Coronary artery (tissue), 2 donors: ENCODE measurements around the gene MRPS22.

Experiments used
- DNase-seq: peaks from one replicate; pipeline ENCODE4 v3.0.0-alpha.2; 2017; ENCODE audit warnings: low spot score
- H3K27ac ChIP-seq, 2 donors: fragments of 200-600 bp; sonication (generic); one replicate each; pipeline ENCODE4 v1.5.1; 2016 to 2019
- H3K4me3 ChIP-seq: fragments of 200-600 bp; sonication (generic); 2 replicates; pipeline ENCODE4 v1.5.1; 2016; ENCODE audit warnings: mild to moderate bottlenecking, moderate library complexity
- CTCF ChIP-seq: fragments of 200-600 bp; sonication (generic); IDR thresholded peaks from one replicate; pipeline ENCODE4 v1.5.1; 2019; ENCODE audit warnings: antibody characterized with exemption

MRPS22 gene

GRCh38 chr3:139301183-139301582 is 42.6 kb upstream of the MRPS22 start:
- no peak for DNase-seq
- H3K4me3 ChIP-seq, result no peak overlapping the region
- TF ChIP-seq CTCF, result no peak
- no peak overlapping the region for H3K27ac ChIP-seq

GRCh38 chr3:139301654-139302053 is 42.2 kb upstream of the MRPS22 start:
- no peak for TF ChIP-seq CTCF
- Histone ChIP-seq H3K27ac (no peak overlapping the region), H3K4me3 (no peak overlapping the region)
- DNase-seq, result no peak

GRCh38 chr3:139302084-139302800 is 41.6 kb upstream of the MRPS22 start:
- DNase-seq, result no peak
- TF ChIP-seq CTCF, result no peak

GRCh38 chr3:139302801-139303113 is 41.1 kb upstream of the MRPS22 start:
- H3K27ac ChIP-seq, result no peak overlapping the region
- TF ChIP-seq CTCF, result no peak
- no peak for DNase-seq
- H3K4me3 ChIP-seq, result no peak overlapping the region

More at GRCh38 chr3:139302084-139302800, 41.6 kb upstream of the MRPS22 start:
- Histone ChIP-seq H3K27ac (no peak overlapping the region), H3K4me3 (no peak overlapping the region)

GRCh38 chr3:139303216-139303615 is 40.6 kb upstream of the MRPS22 start:
- no peak for DNase-seq
- TF ChIP-seq CTCF, result no peak
- Histone ChIP-seq H3K27ac (no peak overlapping the region), H3K4me3 (no peak overlapping the region)

GRCh38 chr3:139304383-139304782 is 39.4 kb upstream of the MRPS22 start:
- Histone ChIP-seq H3K4me3 (no peak overlapping the region), H3K27ac (no peak overlapping the region)
- no peak for TF ChIP-seq CTCF
- no peak for DNase-seq

GRCh38 chr3:139306078-139306477 is 37.7 kb upstream of the MRPS22 start:
- no peak overlapping the region for H3K27ac ChIP-seq
- TF ChIP-seq CTCF, result no peak
- no peak for DNase-seq
- H3K4me3 ChIP-seq, result no peak overlapping the region
